Activated CD4-positive, alpha-beta T cell treated with anti-CD3 and anti-CD28 coated beads for 24 hours (primary cell): ENCODE results near the gene NEDD4L.
A peak's percentile ranks its signal among the peaks of the same experiment; 100 is the strongest.

Experiments
- DNase-seq, 2 donors: peaks; one replicate each; pipeline ENCODE4 v3.0.0-alpha.2; 2020; ENCODE audit warnings: low read depth in 2 of 2

The NEDD4L gene

GRCh38 chr18:58181988-58182387, 138.0 kb downstream of the NEDD4L start:
- DNase-seq: no peak

DNA sequence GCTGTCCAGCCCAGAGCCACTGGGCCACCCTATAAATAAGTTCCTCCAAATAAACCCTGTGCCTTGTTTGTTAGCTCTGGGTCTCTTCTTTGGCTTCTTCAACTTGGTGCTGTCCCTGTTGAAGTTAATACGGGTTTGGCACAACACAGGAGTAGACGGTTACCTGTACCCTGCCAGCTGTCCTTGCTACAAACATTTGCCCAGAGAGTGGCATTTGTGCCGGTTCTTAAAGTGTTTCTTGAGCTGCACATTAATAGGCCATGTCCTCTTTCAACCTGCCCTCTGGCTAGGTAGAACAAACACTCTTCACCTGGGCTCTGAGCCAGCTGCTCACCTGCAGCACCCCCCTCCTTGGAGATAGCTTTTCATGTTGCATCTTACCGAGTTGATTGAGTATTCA, 139.2 kb downstream of the NEDD4L start:
- no peak for DNase-seq

DNA sequence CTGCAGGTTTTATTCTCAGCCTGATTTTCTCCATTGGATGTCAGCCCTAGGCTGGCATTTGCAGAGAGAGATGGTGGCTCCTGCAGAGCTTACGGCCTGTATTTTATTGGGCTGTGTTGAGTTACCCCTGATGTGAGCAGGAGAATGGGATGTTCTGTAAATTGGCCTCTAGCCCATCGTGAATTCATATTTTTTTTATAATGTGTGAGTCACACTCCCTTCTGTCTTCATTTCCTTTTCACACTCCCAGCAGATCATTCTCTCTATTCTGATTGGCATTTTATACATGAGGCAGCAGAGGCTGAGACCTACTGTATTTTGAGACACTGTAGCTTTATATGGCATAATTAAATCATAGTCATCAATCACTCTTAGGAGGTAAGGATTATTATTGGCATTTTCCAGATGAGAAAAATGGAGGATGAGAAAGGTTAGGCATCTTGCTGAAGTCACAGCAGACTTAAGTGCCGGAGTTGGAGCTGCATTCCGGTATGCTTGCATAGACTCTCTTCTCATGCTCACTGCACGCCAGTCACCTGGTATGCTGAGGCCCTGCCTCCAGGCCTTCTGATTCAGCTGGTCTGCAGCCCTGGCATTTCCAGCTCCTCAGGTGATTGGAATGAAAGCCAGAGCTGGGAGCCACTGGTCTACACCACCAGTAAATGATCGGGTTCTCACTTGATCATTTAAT, 142.4 kb downstream of the NEDD4L start:
- no peak for DNase-seq

GRCh38 chr18:58187674-58188073, 143.6 kb downstream of the NEDD4L start:
- DNase-seq: no peak

DNA sequence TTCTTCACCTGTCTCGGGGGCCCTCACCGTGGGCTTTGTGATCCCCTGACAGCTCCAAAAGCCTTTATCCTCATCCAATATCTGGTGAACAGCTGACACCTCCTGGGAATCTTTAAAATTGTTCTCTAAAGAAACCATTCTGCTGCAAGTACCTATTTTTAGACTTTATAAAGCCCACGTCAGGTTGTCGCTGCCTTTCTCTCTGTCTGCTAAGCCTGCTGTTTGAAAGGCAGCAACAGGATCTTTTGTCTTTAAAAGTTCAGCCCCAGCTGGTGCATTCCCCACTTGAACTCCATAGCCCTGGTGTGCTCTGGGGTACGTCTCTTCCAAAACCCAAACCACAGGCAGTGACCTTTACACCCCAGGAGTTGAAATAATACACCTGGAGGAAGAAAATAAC, 145.0 kb downstream of the NEDD4L start:
- DNase-seq: no peak

DNA sequence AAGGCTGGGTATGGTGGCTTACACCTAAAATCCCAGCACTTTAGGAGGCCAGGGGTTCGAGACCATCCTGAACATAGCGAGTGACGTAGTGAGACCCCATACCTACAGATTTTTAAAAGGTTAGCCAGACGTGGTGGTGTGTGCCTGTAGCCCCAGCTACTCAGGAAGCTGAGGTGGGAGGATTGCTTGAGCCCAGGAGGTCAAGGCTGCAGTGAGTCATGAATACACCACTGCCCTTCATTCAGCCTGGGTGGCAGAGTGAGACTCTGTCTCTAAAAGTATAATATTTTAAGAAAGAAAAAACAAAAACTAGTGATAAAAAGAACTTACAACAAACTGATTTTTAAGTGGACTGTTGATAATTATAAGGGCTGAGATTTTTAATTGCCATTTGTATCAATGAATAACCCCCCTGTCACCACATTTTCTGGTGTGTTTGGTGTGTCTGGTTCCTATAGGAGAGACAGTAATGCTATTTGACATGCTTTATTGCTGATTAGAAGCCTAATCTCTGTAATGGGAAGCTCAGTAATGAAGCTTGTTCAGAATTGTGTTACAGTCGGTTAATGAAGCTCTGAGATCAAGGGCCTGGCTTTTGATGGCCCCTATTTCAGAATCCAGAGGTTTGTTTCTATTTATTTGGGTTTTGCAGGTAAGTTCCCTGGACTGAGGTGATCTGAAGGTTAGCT, 147.0 kb downstream of the NEDD4L start:
- no peak for DNase-seq

- no peak for DNase-seq
Observed at GRCh38 chr18:58191626-58192025, 147.6 kb downstream of the NEDD4L start.

GRCh38 chr18:58192519-58192918, 148.5 kb downstream of the NEDD4L start:
- DNase-seq: no peak

GRCh38 chr18:58194028-58194427, 150.0 kb downstream of the NEDD4L start:
- DNase-seq: no peak

- peak in 1 of 2 donors; percentile 6 for DNase-seq
Observed at GRCh38 chr18:58195278-58195765, 151.3 kb downstream of the NEDD4L start.

DNA sequence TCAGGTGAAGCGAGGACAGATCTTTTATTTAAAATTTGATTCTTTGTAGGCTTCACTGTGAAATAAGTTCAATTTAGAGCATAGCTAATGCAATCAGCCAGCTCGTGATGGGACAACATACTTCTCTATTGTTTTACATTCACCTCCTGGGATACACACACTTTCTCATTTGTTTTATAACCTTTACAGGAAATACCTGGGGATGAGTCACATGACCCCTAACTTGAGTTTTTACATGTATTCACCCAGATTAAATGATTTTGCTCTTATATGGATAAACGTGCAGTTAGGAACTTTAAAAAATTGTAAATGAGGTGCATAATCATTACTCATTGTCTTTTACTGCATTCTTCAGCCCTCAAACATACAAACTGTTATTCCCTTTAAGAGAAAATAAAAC, 152.1 kb downstream of the NEDD4L start:
- no peak for DNase-seq

DNA sequence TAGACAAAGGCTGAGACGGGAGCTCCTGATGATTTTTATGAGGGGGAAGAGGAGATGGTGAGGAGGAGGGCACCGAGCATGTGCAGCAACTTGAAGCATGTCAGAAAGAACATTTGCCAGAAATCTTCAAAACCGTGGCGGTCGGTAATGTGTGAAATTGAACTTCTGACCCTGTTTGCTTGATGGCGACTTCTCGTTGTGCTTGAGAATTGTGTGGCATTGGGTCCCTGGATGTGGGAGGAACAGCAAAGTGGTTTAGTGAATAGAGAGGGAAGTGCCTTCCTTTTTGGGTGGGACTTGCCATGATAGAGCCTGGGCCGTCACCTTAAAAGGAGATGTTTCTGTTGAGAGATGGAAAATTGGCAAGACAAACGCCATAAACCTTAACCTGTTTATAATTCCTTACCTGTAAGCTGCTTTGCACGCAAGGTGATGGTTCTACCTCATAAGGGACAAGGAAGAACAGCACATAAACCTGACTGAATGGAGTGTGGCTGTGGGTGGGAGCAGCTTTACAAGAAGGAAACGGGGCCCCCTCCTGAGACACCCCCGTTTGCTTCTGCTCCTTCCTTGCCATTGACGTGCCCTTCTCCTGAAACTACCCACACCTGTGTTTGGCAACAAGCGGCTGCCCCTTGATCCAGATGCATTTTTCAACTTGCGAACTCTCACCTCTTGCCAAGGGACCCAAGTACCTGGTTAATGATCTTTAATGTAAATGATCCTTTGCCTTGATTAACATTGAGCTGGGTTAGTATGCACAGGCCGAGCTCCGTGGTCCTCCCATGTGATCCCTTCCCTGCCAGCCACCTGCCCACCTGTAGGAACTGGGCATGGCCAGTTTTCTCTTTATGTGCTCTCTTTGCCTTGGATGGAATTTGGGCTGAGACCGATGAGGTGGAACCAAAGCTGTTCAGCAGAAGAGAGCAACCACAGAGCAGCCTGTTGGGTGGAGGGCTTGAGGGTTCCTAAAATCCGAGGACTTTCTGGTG, 153.2 kb downstream of the NEDD4L start:
- DNase-seq: no peak

DNA sequence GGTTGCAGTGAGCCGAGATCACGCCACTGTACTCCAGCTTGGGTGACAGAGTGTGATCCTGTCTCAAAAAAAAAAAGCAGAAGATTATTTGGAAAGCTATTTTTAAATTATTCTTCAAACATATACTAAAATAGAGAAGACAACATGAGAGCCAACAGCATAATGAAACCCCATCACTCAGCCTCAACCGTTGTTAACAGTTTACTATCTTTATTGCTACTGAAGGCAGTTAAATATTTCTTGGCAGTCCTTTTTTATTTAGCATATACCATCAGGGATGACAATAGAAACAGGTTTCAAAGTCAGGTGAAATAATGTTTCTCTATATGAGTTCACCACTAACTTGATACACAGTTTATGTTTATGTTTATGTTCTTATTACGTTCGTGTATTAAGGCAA, 157.2 kb downstream of the NEDD4L start:
- no peak for DNase-seq

GRCh38 chr18:58201733-58202730, 158.0 kb downstream of the NEDD4L start:
- DNase-seq: no peak

DNA sequence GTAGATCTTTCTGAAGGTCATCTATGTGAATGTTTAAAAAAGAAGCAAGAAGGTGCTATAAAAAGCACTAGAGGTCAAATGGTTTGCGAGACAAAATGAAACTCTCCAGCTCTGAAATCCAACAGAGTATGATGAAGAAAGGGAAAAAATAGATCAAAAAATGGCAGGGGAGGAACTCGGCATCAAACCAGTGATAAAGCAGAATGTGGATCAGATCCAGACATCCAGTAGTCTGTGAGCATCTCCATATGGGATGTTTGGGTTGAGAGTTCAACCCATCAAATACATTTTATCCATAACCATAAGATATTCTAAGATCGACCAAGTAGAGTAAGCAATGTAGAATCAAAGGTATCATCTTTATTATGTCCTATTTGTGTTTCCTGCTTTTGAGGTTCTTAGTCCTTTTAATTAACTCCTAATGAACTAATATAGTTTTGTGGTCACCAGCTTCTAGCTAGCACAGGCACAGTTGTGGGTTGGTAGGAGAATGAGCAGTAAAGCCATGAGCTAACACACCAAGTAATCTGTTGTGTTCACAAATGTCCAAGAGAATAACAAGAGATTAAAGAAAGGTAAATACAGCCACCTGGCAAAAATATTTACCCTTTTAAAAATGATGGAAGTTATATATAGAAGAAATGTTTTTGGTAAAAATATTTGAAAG, 160.9 kb downstream of the NEDD4L start:
- DNase-seq: no peak

DNA sequence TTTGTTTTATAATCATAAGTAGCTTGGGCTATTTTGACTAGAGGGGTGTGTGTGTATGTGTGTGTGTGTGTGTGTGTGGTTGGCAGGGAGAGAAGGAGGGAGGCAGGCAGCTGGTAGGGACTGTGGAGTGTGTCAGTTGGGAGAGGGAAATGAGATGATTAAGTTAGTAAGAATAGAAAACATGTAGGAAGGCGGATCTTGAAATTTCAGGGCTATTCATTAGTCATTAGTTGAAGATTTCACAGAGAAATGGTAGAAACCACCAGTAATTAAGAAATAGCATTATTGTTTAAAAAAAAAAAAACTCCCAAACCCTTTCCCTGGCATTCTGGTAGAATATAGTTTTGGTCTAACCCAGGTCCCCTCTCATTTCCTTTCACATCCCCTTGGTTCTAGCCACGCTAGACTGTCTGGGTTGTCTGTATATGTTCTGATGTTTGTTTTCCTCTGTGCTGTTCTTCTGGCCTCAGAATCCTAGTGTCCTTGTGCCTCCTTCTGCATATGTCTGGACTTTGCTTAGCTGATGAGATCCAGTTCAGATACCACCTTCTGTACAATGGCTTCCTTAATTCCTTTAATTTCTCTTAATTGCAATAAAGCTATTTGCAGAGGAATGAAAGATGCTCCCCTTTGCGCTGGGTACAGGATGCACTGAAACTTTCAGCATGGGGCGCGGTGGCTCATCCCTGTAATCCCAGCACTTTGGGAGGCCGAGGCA, 161.6 kb downstream of the NEDD4L start:
- no peak for DNase-seq

GRCh38 chr18:58207520-58208152, 163.6 kb downstream of the NEDD4L start:
- no peak for DNase-seq

GRCh38 chr18:58208207-58208932, 164.3 kb downstream of the NEDD4L start:
- DNase-seq: no peak

- DNase-seq: no peak
Observed at GRCh38 chr18:58209326-58209725, 165.3 kb downstream of the NEDD4L start.
